Stimulated activated CD4-positive, alpha-beta T cell treated with anti-CD3 and anti-CD28 coated beads, Interleukin-1b, Interleukin-23, amount 100 ng/mL, for 4 hours (primary cell): ENCODE data around the gene FMNL2.

ENCODE experiments used
- DNase-seq, 2 donors: peaks; one replicate each; pipeline ENCODE4 v3.0.0-alpha.2; 2020; ENCODE audit warnings: low read depth in 2 of 2

The FMNL2 gene

GRCh38 chr2:152582081-152582480 lies 247.1 kb downstream of the FMNL2 start:
- no peak for DNase-seq

DNA sequence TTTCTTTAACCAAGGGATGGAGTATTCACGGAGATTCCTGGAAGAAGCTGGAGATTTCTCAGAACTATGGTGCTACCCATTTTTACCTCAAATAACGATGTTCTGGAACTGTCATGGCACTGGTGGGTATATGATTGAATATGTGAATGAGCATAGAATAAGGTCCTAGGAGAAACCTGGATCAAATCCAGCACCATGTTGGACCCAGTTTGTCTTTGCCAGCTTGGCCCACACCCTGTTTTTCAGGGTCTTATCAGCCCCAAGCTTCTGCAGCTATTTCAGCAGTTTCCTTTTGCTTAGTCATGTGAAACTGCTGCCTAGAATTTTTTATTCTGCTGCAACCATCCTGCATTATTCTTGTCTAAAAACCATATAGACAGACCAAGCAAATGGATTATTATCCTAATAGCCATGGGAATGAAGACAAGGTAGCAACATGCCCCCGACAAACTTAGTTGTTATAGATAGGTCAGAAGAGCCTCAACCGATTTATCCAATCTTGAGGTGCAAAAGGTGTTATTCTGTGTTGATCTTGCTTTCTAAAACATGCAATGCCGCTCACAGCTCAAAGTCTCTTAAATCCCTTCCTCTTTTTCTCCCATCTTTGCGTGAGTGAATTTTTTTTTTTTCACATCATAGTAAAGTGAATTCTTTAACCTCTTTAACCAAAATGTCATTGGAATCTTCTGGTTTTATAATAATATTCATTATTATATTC lies 248.7 kb downstream of the FMNL2 start:
- no peak for DNase-seq

GRCh38 chr2:152584301-152584700 lies 249.3 kb downstream of the FMNL2 start:
- no peak for DNase-seq

- DNase-seq, result no peak
Observed at GRCh38 chr2:152585830-152586484, 251.0 kb downstream of the FMNL2 start.

DNA sequence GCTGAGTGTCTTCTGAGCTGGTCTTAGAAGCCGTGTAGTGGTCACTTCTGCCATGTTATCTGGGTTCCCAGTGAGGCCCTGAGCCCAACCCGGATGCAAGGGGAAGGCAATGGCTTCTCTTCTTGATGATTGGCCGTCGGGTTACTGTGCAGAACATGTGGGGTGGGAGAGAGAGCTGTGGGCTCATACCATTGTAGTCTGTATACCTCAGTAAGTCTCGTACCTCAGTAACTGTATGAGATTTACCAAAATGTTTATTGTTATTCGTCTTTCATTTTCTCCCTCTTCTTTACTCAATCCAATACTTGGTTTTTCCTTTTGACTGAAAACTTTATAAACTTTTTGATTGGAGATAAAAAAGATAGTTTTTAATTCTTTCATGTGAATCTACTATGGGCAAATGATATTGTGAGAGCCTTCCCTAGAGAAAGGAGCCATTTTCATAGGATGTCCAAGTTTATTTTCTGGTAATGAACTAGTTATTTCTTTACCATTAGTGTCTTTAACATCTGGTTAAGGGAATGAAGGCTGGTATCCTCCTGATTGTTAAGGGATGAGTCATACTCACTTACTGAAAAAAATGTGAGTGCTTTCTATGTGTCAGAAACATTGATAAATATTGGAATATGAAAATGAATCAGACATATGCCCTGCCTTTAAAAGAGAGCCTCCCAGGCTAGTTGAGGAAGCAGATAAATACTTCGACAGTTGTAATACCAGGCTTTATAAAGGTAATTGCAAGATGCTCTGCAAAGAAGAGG lies 252.4 kb downstream of the FMNL2 start:
- no peak for DNase-seq

DNA sequence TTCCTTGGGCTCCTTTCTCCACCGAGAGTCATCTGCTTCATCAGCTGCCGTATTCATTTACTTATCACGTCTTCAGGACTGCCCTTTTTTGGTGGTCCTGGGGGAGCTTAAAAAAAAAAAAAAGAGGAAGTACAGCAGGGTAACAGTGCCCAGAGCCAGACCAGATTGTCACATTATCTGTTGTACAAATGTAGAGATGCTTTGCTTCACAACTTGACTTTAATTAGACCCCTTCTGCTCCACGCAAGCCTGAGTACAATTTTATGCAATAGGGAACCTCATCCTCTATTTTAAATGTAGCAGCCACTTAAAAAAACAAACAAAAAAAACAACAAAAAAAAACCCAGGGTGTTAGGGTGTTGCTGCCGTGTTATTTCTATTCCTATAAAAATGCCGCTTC lies 254.0 kb downstream of the FMNL2 start:
- DNase-seq, result no peak

DNA sequence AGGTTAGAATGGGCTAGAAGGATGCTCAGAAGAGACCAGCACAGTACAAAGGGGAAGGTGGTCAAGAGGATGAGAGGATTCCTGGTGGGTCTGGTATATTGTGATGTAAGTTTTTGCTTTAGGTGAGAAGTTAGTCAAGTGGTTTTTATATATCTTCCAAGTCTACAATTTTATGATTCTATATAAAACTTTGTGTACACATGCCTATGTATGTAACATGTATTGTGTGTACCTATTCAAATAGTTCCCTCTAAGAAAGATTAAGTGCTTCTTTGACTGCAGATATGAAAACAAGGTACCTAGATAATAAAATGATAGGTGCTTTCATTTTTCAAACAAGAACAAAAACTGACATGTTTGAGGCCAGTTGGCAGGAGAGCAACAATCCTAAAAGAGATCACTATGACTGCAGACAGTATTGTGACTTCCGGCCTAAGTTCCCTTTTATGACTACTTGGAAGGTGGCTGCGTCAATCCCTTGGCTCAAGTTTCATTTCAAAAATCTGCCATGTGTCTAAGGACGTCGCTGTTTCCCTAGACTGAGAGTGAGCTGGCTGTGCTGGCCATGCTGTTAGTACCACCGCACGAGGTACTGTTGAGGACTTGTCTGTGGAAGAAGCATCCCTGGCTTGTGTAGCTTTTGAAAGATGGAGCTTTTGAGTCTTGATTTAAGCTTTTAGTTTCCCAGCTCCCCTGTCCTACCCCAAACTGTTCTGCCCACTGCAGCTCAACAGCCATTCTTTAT lies 259.2 kb downstream of the FMNL2 start:
- DNase-seq, result no peak

DNA sequence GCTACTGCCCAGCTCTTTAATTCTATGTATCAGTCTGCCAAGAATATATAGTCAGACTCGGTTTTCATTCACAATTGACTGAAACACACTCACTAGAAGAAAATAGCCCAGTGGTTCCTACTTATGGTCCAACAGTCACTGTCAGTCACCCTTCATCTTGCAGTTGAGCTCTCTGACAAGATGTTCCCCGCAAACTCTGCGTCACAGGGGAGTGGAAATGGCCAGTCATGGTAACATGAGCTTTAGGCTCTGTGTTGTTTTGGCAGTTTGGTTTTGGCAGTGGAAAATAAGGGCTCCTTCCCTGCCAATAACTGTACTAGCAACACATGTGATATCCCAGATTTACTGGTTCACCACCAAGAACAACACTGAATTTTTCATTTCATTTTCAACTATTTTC lies 259.8 kb downstream of the FMNL2 start:
- DNase-seq, result no peak

DNA sequence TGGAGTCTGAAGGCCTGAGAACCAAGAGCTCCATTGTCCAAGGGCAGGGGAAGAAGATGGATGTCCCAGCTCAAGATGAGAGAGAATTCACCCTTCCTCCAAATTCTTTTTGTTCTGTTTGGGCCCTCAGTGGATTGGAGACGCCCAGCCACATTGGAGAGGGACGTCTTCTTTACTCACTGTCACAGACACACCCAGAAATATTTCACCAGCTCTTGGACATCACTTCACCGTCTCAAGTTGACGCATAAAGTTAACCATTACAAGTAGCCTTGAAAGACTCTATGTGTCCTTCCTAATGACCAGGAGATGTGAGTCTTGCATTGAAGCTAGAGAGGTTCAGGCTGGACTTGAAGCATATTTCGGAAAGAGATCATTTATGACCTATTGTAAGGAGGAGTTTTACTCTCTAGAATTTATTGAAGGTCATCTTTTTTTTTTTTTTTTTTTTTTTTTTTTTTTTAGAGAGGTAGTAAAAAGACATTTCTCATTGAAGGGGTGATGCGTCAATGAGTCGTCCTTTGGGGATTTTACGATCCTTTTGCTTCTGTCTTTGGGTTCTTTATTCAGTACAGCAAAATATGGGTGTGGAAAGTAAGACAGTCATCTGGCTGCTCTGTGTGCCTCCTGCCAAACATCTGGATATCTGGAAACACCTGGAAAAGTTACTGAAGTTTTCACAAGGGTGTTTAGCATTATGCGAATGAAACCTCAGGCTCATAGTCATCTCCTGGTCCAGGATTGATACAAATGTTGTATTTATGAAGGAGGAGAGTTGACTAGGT lies 264.2 kb downstream of the FMNL2 start:
- DNase-seq, result no peak

DNA sequence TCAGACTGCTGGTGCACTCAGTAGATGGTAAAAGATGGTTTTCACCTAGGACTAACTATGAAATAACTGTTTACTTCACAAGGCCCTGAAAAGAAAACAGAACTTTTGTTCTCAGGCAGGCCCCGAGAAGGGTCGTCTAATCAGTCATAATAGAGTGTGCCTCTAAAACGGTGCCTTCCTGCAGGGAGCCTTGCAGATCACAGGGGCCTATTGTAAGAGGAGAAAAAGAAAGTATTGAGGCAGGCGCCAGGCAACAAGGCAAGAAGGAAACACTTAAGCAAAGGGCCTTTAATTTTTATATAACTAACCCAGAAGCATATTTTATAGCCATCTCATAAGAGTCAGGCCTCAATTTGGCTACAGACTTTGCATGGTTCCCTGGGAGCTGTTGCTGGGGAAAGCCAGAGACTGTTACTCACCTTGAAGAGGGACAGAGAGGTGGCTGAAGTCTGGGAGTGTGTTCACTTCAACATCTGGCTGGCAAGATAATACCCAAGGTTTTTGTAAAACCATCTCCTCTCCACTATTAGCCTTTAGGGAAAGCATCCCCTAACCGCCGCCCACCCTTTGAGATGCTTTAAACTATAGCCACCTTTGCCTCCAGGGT lies 265.2 kb downstream of the FMNL2 start:
- no peak for DNase-seq

- no peak for DNase-seq
Observed at GRCh38 chr2:152600697-152601096, 265.7 kb downstream of the FMNL2 start.

- no peak for DNase-seq
Observed at GRCh38 chr2:152602750-152603149, 267.8 kb downstream of the FMNL2 start.

DNA sequence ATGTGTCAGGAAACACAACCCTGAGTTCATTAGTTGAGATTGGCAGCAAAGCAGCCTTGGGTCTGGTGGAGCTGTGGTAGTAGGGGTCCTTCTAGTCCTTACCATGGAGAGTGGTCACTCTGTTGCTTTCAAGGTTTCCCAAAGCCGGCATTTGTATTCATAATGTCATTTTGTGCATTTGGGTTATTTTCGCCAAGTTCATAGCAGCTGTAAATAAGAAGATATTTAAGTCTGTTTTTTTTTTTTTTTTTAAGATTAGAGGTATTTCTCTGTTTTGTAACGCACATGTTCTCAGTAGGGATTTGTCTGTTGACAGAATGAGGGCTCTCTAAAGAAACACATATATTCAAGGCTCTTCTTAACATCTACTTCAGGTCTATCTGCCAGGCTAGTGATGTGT lies 268.2 kb downstream of the FMNL2 start:
- DNase-seq, result no peak

DNA sequence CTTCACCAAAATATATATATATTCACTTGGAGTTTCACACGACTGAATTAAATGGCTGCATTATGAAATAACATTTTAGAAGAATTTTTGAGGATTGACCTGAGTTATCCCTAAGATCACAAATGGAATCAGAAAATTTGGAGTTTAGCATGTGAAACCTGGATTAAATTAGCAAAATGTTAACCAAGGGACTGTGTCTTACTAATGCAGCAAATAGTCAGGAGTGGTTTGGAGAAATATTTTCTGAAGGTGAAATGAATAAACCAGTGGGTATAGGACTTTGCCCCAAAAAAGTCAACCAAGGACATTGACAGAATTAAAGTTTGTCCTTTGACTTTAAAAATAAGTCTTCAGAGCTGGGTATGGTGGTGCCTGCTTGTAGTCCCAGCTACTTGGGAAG lies 271.1 kb downstream of the FMNL2 start:
- no peak for DNase-seq

DNA sequence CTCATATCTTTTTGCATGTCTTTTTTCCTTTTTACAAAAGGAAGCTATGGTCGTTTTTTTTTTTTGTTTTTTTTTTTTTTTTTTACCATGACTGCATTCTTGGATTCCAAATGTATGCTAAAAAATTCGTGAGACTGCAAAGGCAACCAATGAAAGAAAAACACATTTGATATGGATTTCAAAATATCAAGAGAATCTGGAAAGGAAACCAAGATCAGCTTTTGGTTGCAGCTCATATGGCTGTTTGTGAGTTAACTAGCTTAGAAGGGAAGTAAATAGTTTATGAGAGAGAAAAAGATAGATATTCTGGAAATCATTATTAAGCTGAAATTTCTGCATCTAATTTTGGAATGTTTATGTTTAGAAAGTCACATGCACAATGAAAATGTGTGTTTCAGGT lies 272.0 kb downstream of the FMNL2 start:
- DNase-seq, result no peak

- no peak for DNase-seq
Observed at GRCh38 chr2:152607793-152608300, 272.9 kb downstream of the FMNL2 start.

DNA sequence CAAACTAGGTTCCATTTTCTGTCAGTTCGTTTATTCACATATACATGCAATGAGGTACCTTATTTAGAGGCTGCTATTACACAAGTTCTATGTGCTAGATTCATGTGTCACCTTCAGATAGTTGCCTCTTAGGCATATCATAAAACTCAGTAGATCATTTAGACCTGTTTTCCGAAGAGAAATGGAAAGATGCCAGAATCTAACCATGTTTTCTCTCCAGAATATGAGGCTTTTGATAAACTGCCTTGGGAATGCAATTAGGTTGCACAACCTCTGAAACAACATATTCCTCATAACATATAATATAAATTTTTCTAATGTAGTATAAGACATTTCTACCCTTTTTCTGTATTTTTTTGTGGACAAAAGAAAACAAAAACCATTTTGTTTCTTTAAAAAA lies 274.2 kb downstream of the FMNL2 start:
- DNase-seq, result no peak

GRCh38 chr2:152609699-152610098 lies 274.7 kb downstream of the FMNL2 start:
- DNase-seq, result no peak

- DNase-seq, result no peak
Observed at GRCh38 chr2:152611458-152612231, 276.7 kb downstream of the FMNL2 start.

DNA sequence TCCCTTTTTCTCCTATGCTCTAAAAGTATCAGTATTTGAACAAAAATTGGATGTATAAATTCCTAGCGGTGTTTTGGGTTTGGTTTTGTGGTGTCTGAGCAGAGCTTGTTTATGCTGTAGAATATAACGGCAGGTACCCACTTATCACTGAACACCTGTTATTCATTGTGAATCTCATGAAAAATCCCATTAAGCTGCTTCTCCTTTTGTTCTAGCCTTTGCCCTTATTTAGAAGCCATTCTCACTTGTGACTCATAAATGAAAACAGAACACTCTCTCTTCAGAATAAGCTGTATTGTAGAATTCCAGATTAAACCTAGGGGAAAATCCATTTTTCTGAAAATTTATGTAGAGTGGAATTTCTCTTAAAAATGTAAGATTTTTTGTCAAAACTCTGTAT lies 278.3 kb downstream of the FMNL2 start:
- DNase-seq, result no peak
